Natural killer cell (primary cell): ENCODE data around the gene LRRC10B. TPM values are rescaled to one million over a fixed set of nuclear protein-coding genes. Genes with fewer than 3 reads are reported as not detected.

Experiments
- ATAC-seq, 3 donors: fragments of 150-1000 bp in 2 of 3; fragments of 200-7000 bp in 1 of 3; cut with Tn5 transposase; 1 replicate in 1 of 3; 2 replicates in 2 of 3; pipeline ENCODE4 v1.10.0; 2021; ENCODE audit warnings: mild to moderate bottlenecking in 2 of 3, moderate library complexity in 2 of 3
- DNase-seq, 2 donors: peaks; one replicate each; pipeline versions ENCODE4 v3.0.0 to v3.0.0-alpha.2; 2013 to 2021; ENCODE audit warnings: mixed read lengths in 1 of 2
- H3K27ac ChIP-seq: one replicate; pipeline ENCODE4 v1.5.1; 2013; ENCODE audit warnings: mild to moderate bottlenecking, low read length
- H3K27me3 ChIP-seq: one replicate; pipeline ENCODE4 v1.6.1; 2013; ENCODE audit warnings: low read length; ENCODE audit not compliant: control insufficient read depth, insufficient read depth
- H3K36me3 ChIP-seq: one replicate; pipeline ENCODE4 v1.6.1; 2013; ENCODE audit warnings: low read length; ENCODE audit not compliant: control insufficient read depth, insufficient read depth
- H3K4me1 ChIP-seq: one replicate; pipeline ENCODE4 v1.6.1; 2013; ENCODE audit warnings: low read length; ENCODE audit not compliant: control insufficient read depth, insufficient read depth
- H3K4me3 ChIP-seq: one replicate; pipeline ENCODE4 v1.5.1; 2013; ENCODE audit warnings: low read length
- H3K9me3 ChIP-seq: one replicate; pipeline ENCODE4 v1.6.1; 2013; ENCODE audit warnings: low read length; ENCODE audit not compliant: control insufficient read depth, insufficient read depth
- H3K27ac Mint-ChIP-seq, 2 donors: one replicate each; pipeline ENCODE4 v1.8.0; 2022; ENCODE audit warnings: mild to moderate bottlenecking in 2 of 2, mixed read lengths in 2 of 2, moderate library complexity in 1 of 2
- H3K27me3 Mint-ChIP-seq, 2 donors: one replicate each; pipeline ENCODE4 v1.8.0; 2022; ENCODE audit warnings: low read depth in 2 of 2, mixed read lengths in 2 of 2
- H3K36me3 Mint-ChIP-seq: one replicate; pipeline ENCODE4 v1.8.0; 2022; ENCODE audit warnings: mixed read lengths
- H3K4me1 Mint-ChIP-seq, 2 donors: one replicate each; pipeline ENCODE4 v1.8.0; 2022; ENCODE audit warnings: mixed read lengths in 2 of 2
- H3K4me3 Mint-ChIP-seq: one replicate; pipeline ENCODE4 v1.8.0; 2022; ENCODE audit warnings: mild to moderate bottlenecking, moderate library complexity, mixed read lengths
- H3K9me3 Mint-ChIP-seq, 2 donors: one replicate each; pipeline ENCODE4 v1.8.0; 2022; ENCODE audit warnings: mixed read lengths in 2 of 2
- WGBS: methylation state at CpG from one replicate; pipeline ENCODE4 v1.1.7; 2013; ENCODE audit warnings: missing lambda C conversion rate; ENCODE audit not compliant: insufficient coverage; 5-methylcytosine and 5-hydroxymethylcytosine counted together
- intact Hi-C: fragments of 100-400 bp; cut with micrococcal nuclease; formaldehyde crosslinking; loops from one replicate; pipeline ENCODE4 v1.14.2; 2022
- total RNA-seq, 4 donors: library from RNA; stranded (reverse); fragments of 120-200 nt in 1 of 4; gene quantifications; one replicate each; pipeline versions ENCODE4 v1.2.3 to v1.2.4, GENCODE V29; 2013 to 2022
- TF ChIP-seq, protein P1 (sequence below): fragments of 200-600 bp; IDR thresholded peaks from one replicate; pipeline ENCODE4 v1.8.0; 2022; ENCODE audit warnings: antibody characterized with exemption

The LRRC10B gene
- total RNA-seq, 3 donors from 2014 or later (not counting 1 experiment from before 2014, with no cell fraction given): not detected

- no peaks in the 10 kb centered on the region for H3K36me3 Mint-ChIP-seq
- Histone ChIP-seq H3K36me3 (no peaks in the 10 kb centered on the region), H3K27ac (no peak overlapping the region), H3K9me3 (no peaks in the 10 kb centered on the region), H3K4me1 (no peaks in the 10 kb centered on the region), H3K27me3 (no peaks in the 10 kb centered on the region), H3K4me3 (no peak overlapping the region)
- DNase-seq (no peak), ATAC-seq (no peak)
- H3K27me3 Mint-ChIP-seq: peaks cover 0 to 7% of the 10 kb centered on the region in 2 donors
- H3K9me3 Mint-ChIP-seq: no peaks in the 10 kb centered on the region
- no peak overlapping the region for H3K27ac Mint-ChIP-seq
- no peak overlapping the region for H3K4me3 Mint-ChIP-seq
- H3K4me1 Mint-ChIP-seq: peaks cover 0 to 4% of the 10 kb centered on the region in 2 donors
- TF ChIP-seq, protein P1, sequence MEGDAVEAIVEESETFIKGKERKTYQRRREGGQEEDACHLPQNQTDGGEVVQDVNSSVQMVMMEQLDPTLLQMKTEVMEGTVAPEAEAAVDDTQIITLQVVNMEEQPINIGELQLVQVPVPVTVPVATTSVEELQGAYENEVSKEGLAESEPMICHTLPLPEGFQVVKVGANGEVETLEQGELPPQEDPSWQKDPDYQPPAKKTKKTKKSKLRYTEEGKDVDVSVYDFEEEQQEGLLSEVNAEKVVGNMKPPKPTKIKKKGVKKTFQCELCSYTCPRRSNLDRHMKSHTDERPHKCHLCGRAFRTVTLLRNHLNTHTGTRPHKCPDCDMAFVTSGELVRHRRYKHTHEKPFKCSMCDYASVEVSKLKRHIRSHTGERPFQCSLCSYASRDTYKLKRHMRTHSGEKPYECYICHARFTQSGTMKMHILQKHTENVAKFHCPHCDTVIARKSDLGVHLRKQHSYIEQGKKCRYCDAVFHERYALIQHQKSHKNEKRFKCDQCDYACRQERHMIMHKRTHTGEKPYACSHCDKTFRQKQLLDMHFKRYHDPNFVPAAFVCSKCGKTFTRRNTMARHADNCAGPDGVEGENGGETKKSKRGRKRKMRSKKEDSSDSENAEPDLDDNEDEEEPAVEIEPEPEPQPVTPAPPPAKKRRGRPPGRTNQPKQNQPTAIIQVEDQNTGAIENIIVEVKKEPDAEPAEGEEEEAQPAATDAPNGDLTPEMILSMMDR: no peak
- WGBS: 74% methylated on average over 8 of the region's 8 CpGs
- intact Hi-C loops: no loop called here
Measured at GRCh38 chr11:61533401-61533800, 24.9 kb downstream of the LRRC10B start.

GRCh38 chr11:61534025-61534932 lies 25.7 kb downstream of the LRRC10B start:
- Mint-ChIP-seq H3K36me3 (no peaks in the 10 kb centered on the region), H3K27me3 (peaks cover 6 to 12% of the 10 kb centered on the region in 2 donors), H3K27ac (no peak overlapping the region), H3K4me1 (peaks cover 0 to 4% of the 10 kb centered on the region in 2 donors), H3K9me3 (no peaks in the 10 kb centered on the region), H3K4me3 (no peak overlapping the region)
- Histone ChIP-seq H3K27ac (no peak overlapping the region), H3K4me1 (no peaks in the 10 kb centered on the region), H3K27me3 (no peaks in the 10 kb centered on the region), H3K36me3 (no peaks in the 10 kb centered on the region), H3K4me3 (no peak overlapping the region), H3K9me3 (no peaks in the 10 kb centered on the region)
- intact Hi-C loops: no loop called here
- no peak for ATAC-seq
- WGBS: 75% methylated on average over 33 of the region's 36 CpGs
- DNase-seq: no peak
- TF ChIP-seq, protein P1: no peak

DNA sequence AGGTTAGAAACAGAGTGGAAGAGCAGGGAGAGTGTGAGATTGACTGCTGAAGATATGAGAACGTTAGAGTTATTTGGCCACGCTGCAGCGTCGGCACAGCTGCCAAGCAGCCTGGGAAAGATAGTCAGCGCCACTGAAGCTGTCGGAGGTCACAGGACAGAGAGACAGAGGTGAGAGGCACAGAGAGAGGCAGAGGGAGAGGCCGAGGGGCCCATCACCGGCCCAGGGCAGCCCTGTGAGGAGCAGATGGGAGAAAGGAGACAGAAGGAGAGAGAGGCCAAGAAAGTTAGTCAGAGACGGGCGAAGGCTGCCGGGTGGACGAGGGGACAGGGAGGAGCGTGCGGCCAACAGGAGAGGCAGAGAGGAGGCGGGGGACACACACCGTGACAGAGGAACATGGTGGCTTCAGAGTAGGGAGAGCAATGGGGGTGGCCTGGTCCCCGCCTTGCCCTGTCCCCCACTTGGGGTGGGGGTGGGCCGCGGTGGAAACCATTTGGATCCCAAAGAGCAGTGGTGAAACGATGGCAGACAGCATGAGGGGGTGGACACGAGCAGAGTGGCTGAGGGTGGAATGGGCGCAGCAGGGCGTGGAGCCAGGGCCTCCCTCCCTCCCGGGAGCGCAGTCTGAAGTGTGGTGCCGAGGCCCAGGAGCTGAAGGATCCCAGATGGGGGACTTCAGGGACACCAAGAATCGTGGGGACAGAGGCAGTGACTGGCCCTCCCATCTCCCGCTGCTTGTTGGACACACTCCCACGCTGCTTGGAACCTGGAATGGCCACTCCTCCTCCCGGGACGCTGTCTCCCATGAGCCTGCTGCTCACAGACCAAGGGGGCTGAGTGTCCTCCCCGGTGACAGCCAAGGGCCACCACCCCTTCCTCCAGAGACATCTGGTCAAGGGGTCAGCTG lies 26.6 kb downstream of the LRRC10B start:
- Histone ChIP-seq H3K4me3 (no peak overlapping the region), H3K27me3 (no peaks in the 10 kb centered on the region), H3K36me3 (no peaks in the 10 kb centered on the region), H3K27ac (no peak overlapping the region), H3K4me1 (no peaks in the 10 kb centered on the region), H3K9me3 (no peaks in the 10 kb centered on the region)
- Mint-ChIP-seq H3K27me3 (peaks cover 15 to 18% of the 10 kb centered on the region in 2 donors), H3K27ac (no peak overlapping the region), H3K4me1 (peaks cover 0 to 4% of the 10 kb centered on the region in 2 donors), H3K4me3 (no peak overlapping the region), H3K9me3 (no peaks in the 10 kb centered on the region), H3K36me3 (no peaks in the 10 kb centered on the region)
- no peak for DNase-seq
- no peak for ATAC-seq
- 82% methylated on average over 31 of the region's 32 CpGs for WGBS
- intact Hi-C loops: no loop called here
- TF ChIP-seq, protein P1: no peak
